ENCODE results near the gene CHIT1.
A peak's percentile ranks its signal among the peaks of the same experiment; 100 is the strongest.
"Not testable (repeated sequence)": the region's sequence is repeated elsewhere in the genome, so short reads cannot be mapped to it uniquely, and the experiment has no call there.

Gene CHIT1

GRCh38 chr1:203239081-203239480, 9.6 kb upstream of the CHIT1 start:
- H3K27ac ChIP-seq: no peak overlapping the region
- no peak for TF ChIP-seq Cebpa-rat (IDR thresholded peaks at IDR 0.05)
- no peaks in the 10 kb centered on the region for H3K27me3 ChIP-seq
- H3K36me3 ChIP-seq: no peaks in the 10 kb centered on the region
- H3K4me3 ChIP-seq: no peak overlapping the region
- H3K9ac ChIP-seq: no peak overlapping the region
- peaks cover 18% of the 10 kb centered on the region for H3K4me1 ChIP-seq
- H3K4me2 ChIP-seq: 0 out of 2 replicates have a peak overlapping the region, but pooled peaks have one; percentile 35
- peaks cover 34% of the 10 kb centered on the region for H3K9me3 ChIP-seq
- no peaks in the 10 kb centered on the region for H4K20me1 ChIP-seq

- H3K4me3 ChIP-seq: no peak overlapping the region
- H3K9me3 ChIP-seq: peaks cover 39% of the 10 kb centered on the region
- no peaks in the 10 kb centered on the region for H3K27me3 ChIP-seq
- H4K20me1 ChIP-seq: no peaks in the 10 kb centered on the region
- H3K36me3 ChIP-seq: no peaks in the 10 kb centered on the region
- no peak overlapping the region for H3K9ac ChIP-seq
- no peak for TF ChIP-seq Cebpa-rat (IDR thresholded peaks at IDR 0.05)
- no peak overlapping the region for H3K4me2 ChIP-seq
- no peak overlapping the region for H3K27ac ChIP-seq
- H3K4me1 ChIP-seq: peaks cover 18% of the 10 kb centered on the region
Observed at GRCh38 chr1:203238535-203238934, 9.1 kb upstream of the CHIT1 start.

DNA sequence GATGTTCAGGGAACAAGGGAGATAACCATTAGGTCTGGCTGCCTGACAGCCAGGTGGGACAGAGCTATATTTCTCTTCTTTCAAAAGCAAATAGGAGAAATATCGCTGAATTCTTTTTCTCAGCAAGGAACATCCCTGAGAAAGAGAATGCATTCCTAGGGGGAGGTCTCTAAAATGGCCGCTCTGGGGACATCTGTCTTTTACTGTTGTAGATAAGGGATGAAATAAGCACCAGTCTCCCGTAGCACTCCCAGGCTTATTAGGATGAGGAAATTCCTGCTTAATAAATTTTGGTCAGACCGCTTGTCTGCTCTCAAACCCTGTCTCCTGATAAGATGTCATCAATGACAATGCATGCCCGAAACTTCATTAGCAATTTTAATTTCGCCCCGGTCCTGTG, 5.4 kb upstream of the CHIT1 start:
- H3K27ac ChIP-seq, H3K9ac ChIP-seq, H3K4me3 ChIP-seq, H3K36me3 ChIP-seq, H3K27me3 ChIP-seq, H3K4me2 ChIP-seq, H4K20me1 ChIP-seq: not testable (repeated sequence)
- Histone ChIP-seq H3K9me3 (peaks cover 47% of the 10 kb centered on the region), H3K4me1 (peaks cover 25% of the 10 kb centered on the region)

- H3K27ac ChIP-seq: no peak overlapping the region
- no peak for TF ChIP-seq Cebpa-rat (IDR thresholded peaks at IDR 0.05)
- no peak overlapping the region for H3K9ac ChIP-seq
- H3K4me3 ChIP-seq: no peak overlapping the region
- no peaks in the 10 kb centered on the region for H3K27me3 ChIP-seq
- no peaks in the 10 kb centered on the region for H3K36me3 ChIP-seq
- peaks cover 7% of the 10 kb centered on the region for H3K4me1 ChIP-seq
- no peaks in the 10 kb centered on the region for H4K20me1 ChIP-seq
- peaks cover 9% of the 10 kb centered on the region for H3K9me3 ChIP-seq
- no peak overlapping the region for H3K4me2 ChIP-seq
Observed at GRCh38 chr1:203228670-203229069, 803 bp downstream of the CHIT1 start.

GRCh38 chr1:203227371-203228083, 1.9 kb downstream of the CHIT1 start:
- Histone ChIP-seq H3K4me3 (no peak overlapping the region), H3K27ac (no peak overlapping the region), H3K36me3 (no peaks in the 10 kb centered on the region), H3K4me1 (peaks cover 5% of the 10 kb centered on the region), H3K4me2 (no peak overlapping the region), H3K27me3 (no peaks in the 10 kb centered on the region), H3K9ac (no peak overlapping the region), H3K9me3 (no peaks in the 10 kb centered on the region), H4K20me1 (no peaks in the 10 kb centered on the region)
- no peak for TF ChIP-seq Cebpa-rat (IDR thresholded peaks at IDR 0.05)

DNA sequence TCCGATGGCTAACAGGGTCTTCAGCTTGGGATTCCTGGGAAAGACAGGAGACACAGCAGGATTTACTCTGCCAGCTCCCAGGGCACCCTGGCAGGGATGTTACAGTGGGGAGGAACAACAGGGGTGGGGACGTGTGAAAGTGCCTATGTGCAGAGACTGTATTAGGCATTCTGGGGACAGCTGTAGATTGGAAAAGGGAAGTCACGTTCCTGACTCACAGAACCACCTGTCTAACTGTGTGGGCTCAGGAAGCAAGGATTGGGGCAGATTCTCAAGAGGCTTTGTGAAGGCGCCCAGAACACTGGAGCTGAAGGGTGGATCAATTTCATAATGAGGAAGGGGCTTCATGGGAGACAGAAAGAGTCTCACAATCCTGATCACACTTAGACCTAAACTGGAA, 4.4 kb downstream of the CHIT1 start:
- Histone ChIP-seq H3K36me3 (no peaks in the 10 kb centered on the region), H3K9me3 (no peaks in the 10 kb centered on the region), H3K4me2 (no peak overlapping the region), H3K4me1 (no peaks in the 10 kb centered on the region), H3K27ac (no peak overlapping the region), H3K27me3 (no peaks in the 10 kb centered on the region), H3K4me3 (no peak overlapping the region), H4K20me1 (no peaks in the 10 kb centered on the region), H3K9ac (no peak overlapping the region)
- TF ChIP-seq Cebpa-rat (IDR thresholded peaks at IDR 0.05): no peak

DNA sequence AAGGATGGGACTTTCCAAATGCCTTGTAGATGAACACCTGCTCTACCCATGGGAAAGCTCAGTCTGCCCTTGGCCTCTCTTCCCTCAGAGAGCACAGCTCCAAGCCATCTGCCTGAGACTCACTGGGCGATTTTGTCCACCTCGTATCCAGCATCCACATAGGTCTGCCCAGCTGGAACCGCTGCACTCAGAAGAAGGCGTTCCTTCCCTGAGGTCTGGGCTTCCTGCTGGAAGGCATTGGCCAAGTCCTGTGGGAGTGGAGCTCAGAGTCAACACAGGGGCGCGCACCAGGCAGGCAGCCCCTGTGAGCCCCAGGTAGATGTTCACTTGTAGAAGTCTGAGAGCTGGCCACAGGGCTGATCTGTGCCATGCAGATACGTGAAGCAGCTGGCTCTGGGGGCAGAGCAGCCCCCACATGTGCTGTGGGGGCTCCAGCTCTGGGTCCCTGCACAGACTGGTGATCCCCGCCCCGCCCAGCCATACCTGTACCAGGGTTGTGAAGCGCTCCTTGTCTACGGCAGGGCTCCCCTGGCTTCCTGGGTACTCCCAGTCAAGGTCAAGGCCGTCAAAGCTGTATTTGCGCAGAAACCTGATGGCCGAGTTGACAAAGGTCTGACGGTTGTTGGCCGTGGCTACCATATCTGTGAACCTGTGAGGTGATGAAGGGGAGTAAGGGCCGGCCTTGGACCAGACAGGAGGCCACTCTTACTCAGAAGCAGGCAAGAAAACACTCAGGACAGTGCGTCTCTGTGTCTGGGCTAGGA, 6.3 kb downstream of the CHIT1 start:
- no peaks in the 10 kb centered on the region for H3K27me3 ChIP-seq

DNA sequence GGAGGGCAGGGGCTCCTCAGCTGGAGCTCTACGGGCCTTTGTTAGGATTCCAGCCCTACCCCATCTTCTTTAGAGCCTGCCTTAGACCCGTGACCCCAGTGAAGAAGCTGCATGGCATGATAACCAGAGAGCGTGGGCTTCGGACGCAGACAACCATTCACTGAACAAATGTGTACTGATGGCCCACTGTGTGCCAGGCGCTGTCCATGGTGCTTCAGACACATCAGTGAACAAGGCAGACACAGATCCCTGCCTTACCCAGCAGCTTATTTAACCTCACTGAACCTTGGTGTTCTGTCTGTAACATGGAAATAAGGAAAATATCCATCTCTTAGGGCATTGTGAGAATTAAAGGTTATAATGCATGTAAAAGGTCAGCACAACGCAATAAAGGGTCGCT, 9.5 kb downstream of the CHIT1 start:
- no peak overlapping the region for H3K4me2 ChIP-seq
- TF ChIP-seq Cebpa-rat (IDR thresholded peaks at IDR 0.05): no peak
- no peak overlapping the region for H3K27ac ChIP-seq
- no peaks in the 10 kb centered on the region for H3K9me3 ChIP-seq
- no peaks in the 10 kb centered on the region for H3K27me3 ChIP-seq
- H3K4me3 ChIP-seq: no peak overlapping the region
- peaks cover 34% of the 10 kb centered on the region for H3K4me1 ChIP-seq
- no peaks in the 10 kb centered on the region for H3K36me3 ChIP-seq
- no peaks in the 10 kb centered on the region for H4K20me1 ChIP-seq
- H3K9ac ChIP-seq: no peak overlapping the region

More for the DNA sequence above, 6.3 kb downstream of the CHIT1 start:
- Histone ChIP-seq H3K4me3 (no peak overlapping the region), H3K9me3 (no peaks in the 10 kb centered on the region), H3K9ac (no peak overlapping the region), H3K4me2 (no peak overlapping the region), H3K36me3 (no peaks in the 10 kb centered on the region), H3K27ac (no peak overlapping the region), H4K20me1 (no peaks in the 10 kb centered on the region), H3K4me1 (peaks cover 1% of the 10 kb centered on the region)
- no peak for TF ChIP-seq Cebpa-rat (IDR thresholded peaks at IDR 0.05)

DNA sequence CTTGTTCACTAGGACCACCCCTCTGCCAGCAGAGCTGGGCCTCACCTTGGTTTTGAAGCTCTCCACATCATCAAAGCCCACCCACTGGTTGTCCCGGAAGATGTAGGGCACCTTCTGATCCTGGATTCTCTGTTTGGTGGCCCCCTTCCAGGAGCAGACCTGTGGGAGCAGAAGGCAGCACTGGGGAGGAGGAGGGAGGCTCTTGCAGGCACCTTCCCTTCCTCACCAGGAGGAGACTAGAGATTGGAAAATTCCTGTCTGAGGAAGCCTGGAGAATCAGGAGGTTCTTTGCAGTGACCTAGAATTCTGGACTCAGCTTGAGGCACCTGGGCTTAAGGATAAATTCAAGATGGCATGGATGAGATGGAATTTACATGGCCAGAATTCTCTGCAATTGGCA, 10.3 kb downstream of the CHIT1 start:
- Histone ChIP-seq H3K4me2 (no peak overlapping the region), H3K9ac (no peak overlapping the region), H3K36me3 (no peaks in the 10 kb centered on the region), H3K4me3 (no peak overlapping the region), H3K9me3 (no peaks in the 10 kb centered on the region), H4K20me1 (no peaks in the 10 kb centered on the region), H3K27me3 (no peaks in the 10 kb centered on the region), H3K4me1 (peaks cover 42% of the 10 kb centered on the region), H3K27ac (no peak overlapping the region)
- TF ChIP-seq Cebpa-rat (IDR thresholded peaks at IDR 0.05): no peak

DNA sequence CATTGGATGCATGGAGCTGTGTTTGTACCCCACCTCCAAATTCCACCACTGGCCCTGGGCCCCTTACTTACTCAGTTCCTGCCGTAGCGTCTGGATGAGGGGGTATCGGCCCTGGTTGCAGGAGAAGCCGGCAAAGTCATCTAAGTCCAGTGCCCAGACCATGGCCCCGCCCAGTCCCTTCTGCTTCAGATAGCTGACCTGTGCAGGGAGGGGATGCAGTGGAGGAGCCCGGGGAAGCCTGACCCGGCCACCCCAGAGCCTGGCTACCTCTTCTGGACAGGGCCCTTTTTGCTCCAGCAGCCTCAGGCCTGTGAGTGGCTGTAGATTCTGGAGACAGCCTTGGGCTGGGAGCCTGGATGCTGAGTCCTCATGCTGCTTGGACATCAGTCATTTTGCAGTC, 11.8 kb downstream of the CHIT1 start:
- peak overlapping the region; percentile 25; the same call in 1 of the 2 replicates for H3K9ac ChIP-seq
- H3K4me1 ChIP-seq: peaks cover 52% of the 10 kb centered on the region
- H3K27ac ChIP-seq: peak overlapping the region; percentile 12; the same call in 1 of the 2 replicates
- H4K20me1 ChIP-seq: no peaks in the 10 kb centered on the region
- H3K9me3 ChIP-seq: no peaks in the 10 kb centered on the region
- TF ChIP-seq Cebpa-rat (IDR thresholded peaks at IDR 0.05): no peak
- peak overlapping the region; percentile 82 for H3K4me2 ChIP-seq
- H3K27me3 ChIP-seq: no peaks in the 10 kb centered on the region
- no peak overlapping the region for H3K4me3 ChIP-seq
- no peaks in the 10 kb centered on the region for H3K36me3 ChIP-seq

Data from BLaER1 (cell line).